HepG2 (cell line): Measurements from ENCODE around the gene CDC6. TPM values are rescaled to one million over a fixed set of nuclear protein-coding genes. Genes with fewer than 3 reads are reported as not detected.

Experiments used
- ARID2 ChIP-seq: sonication (generic); formaldehyde crosslinking; IDR thresholded peaks from 2 replicates; pipeline ENCODE4 v1.8.1; 2022; ENCODE audit warnings: mild to moderate bottlenecking, missing genetic modification reagents, borderline replicate concordance
- DNMT1 ChIP-seq: sonication (generic); formaldehyde crosslinking; IDR thresholded peaks from 2 replicates; pipeline ENCODE4 v1.5.1; 2020; ENCODE audit warnings: mild to moderate bottlenecking, missing genetic modification reagents
- HNF4G ChIP-seq, 2 experiments: sonication (generic) in 1 of 2; formaldehyde crosslinking in 1 of 2; IDR thresholded peaks; 2 replicates each; pipeline versions ENCODE4 v1.4.0 to v1.6.1; 2011 to 2020; ENCODE audit warnings: borderline replicate concordance in 2 of 2, low read depth in 2 of 2, mild to moderate bottlenecking in 2 of 2, low read length in 1 of 2, missing genetic modification reagents in 1 of 2, moderate library complexity in 1 of 2
- KLF9 ChIP-seq: IDR thresholded peaks from 2 replicates; pipeline ENCODE4 v1.6.1; 2016; ENCODE audit warnings: low read depth
- MLLT10 ChIP-seq: sonication (generic); formaldehyde crosslinking; IDR thresholded peaks from 2 replicates; pipeline ENCODE4 v1.4.0; 2020; ENCODE audit warnings: missing genetic modification reagents
- ZNF451 ChIP-seq: sonication (generic); formaldehyde crosslinking; IDR thresholded peaks from 2 replicates; pipeline ENCODE4 v1.5.0; 2020; ENCODE audit warnings: mild to moderate bottlenecking, missing genetic modification reagents
- ZNF530 ChIP-seq: sonication (generic); formaldehyde crosslinking; IDR thresholded peaks from 2 replicates; pipeline ENCODE4 v1.5.0; 2020; ENCODE audit warnings: low read depth, mild to moderate bottlenecking, missing genetic modification reagents
- ZNF577 ChIP-seq: sonication (generic); formaldehyde crosslinking; IDR thresholded peaks from 2 replicates; pipeline ENCODE4 v1.4.0; 2020; ENCODE audit warnings: mild to moderate bottlenecking, low read depth, missing genetic modification reagents, borderline replicate concordance
- ZNF589 ChIP-seq: sonication (generic); formaldehyde crosslinking; conservative IDR thresholded peaks from 2 replicates; pipeline ENCODE4 v1.8.0; 2022; ENCODE audit warnings: mild to moderate bottlenecking, moderate library complexity, missing genetic modification reagents
- polyA plus RNA-seq, 8 experiments: library from polyadenylated mRNA; depleted of rRNA in 3 of 8; stranded (reverse) in 7 of 8; unstranded in 1 of 8; fragments of >200 nt; fragmentation: Illumina TruSeq in 4 of 8; extraction: Trizol in 4 of 8; gene quantifications; 2 replicates each; pipeline versions ENCODE4 v1.2.1 to v1.2.3, GENCODE V29; 2011 to 2016; ENCODE audit warnings: low read depth in 4 of 8, missing spikeins in 1 of 8, mixed read lengths in 1 of 8; ENCODE audit not compliant: insufficient read depth in 1 of 8
- total RNA-seq, 5 experiments: library from RNA; depleted of rRNA; stranded (reverse); fragments of >200 nt; fragmentation: Illumina TruSeq; extraction: Trizol; gene quantifications; 2 replicates each; pipeline ENCODE4 v1.2.3, GENCODE V29; 2016; ENCODE audit warnings: low read depth in 1 of 5
- TF ChIP-seq, protein P1 (sequence below): sonication (generic); formaldehyde crosslinking; IDR thresholded peaks from 2 replicates; pipeline ENCODE4 v1.4.0; 2020; ENCODE audit warnings: missing genetic modification reagents
- TF ChIP-seq, protein P2 (sequence below): sonication (generic); formaldehyde crosslinking; IDR thresholded peaks from 2 replicates; pipeline ENCODE4 v1.8.1; 2023; ENCODE audit warnings: missing genetic modification reagents, inconsistent platforms, borderline replicate concordance
- TF ChIP-seq, protein P3 (sequence below): sonication (generic); formaldehyde crosslinking; IDR thresholded peaks from 2 replicates; pipeline ENCODE4 v1.4.0; 2020; ENCODE audit warnings: missing genetic modification reagents, borderline replicate concordance
- TF ChIP-seq, protein P4 (sequence below): sonication (generic); formaldehyde crosslinking; IDR thresholded peaks from 2 replicates; pipeline ENCODE4 v1.4.0; 2020; ENCODE audit warnings: missing genetic modification reagents

CDC6 gene
- total and polyA plus RNA-seq, 2 of the 13 experiments (the other 11 are each of a cell fraction or from before 2014, with no cell fraction given) = 17.4 to 114 TPM

DNA sequence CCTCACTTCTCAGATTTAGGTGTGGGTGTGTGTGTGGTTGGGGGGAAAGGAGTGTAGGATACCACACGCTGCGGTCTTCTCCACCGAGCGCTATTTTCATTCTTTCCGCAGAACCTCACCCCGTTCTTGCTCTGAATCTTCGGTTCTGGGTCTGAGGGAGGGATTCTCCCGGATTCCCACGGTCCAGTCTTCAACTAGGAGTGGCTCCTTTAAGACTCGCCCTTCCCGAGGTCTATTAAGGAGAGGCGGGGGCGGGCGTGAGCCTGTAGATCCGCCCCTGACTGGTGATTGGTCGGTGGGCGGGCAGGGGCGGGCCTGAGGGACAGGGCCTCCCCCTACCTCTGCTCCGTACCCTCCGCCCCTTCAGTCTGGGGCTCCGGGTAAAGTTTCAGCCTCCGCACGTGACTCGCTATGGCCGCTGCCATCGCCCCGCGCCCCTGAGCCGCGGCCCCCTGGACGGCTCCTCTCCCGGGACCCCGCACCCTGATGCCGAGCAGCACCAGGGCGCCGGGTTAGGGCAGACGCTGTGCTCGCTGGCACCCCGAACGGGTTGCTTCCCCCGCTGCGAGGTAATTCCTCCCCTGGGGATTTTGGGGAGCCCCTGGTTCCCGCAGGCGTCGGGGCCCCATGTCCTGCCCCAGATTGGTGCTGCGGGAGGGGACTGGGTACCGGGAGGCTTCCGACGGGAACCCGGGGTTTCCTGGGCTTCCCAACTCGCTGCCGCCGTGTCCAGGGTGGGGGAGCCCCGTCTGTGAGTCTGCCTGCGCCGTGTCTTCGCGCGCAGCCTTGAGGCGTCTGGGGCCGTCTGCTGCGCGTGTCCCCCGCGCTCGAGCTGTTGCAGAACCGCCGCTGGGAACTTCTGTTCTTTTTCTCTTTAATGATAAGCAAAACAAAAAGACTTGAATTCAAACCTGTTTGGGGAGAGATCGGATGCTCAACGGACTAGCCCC lies 30.5 kb downstream of the CDC6 start (continued):
- TF ChIP-seq, protein P1, sequence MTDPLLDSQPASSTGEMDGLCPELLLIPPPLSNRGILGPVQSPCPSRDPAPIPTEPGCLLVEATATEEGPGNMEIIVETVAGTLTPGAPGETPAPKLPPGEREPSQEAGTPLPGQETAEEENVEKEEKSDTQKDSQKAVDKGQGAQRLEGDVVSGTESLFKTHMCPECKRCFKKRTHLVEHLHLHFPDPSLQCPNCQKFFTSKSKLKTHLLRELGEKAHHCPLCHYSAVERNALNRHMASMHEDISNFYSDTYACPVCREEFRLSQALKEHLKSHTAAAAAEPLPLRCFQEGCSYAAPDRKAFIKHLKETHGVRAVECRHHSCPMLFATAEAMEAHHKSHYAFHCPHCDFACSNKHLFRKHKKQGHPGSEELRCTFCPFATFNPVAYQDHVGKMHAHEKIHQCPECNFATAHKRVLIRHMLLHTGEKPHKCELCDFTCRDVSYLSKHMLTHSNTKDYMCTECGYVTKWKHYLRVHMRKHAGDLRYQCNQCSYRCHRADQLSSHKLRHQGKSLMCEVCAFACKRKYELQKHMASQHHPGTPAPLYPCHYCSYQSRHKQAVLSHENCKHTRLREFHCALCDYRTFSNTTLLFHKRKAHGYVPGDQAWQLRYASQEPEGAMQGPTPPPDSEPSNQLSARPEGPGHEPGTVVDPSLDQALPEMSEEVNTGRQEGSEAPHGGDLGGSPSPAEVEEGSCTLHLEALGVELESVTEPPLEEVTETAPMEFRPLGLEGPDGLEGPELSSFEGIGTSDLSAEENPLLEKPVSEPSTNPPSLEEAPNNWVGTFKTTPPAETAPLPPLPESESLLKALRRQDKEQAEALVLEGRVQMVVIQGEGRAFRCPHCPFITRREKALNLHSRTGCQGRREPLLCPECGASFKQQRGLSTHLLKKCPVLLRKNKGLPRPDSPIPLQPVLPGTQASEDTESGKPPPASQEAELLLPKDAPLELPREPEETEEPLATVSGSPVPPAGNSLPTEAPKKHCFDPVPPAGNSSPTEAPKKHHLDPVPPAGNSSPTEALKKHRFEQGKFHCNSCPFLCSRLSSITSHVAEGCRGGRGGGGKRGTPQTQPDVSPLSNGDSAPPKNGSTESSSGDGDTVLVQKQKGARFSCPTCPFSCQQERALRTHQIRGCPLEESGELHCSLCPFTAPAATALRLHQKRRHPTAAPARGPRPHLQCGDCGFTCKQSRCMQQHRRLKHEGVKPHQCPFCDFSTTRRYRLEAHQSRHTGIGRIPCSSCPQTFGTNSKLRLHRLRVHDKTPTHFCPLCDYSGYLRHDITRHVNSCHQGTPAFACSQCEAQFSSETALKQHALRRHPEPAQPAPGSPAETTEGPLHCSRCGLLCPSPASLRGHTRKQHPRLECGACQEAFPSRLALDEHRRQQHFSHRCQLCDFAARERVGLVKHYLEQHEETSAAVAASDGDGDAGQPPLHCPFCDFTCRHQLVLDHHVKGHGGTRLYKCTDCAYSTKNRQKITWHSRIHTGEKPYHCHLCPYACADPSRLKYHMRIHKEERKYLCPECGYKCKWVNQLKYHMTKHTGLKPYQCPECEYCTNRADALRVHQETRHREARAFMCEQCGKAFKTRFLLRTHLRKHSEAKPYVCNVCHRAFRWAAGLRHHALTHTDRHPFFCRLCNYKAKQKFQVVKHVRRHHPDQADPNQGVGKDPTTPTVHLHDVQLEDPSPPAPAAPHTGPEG (CRISPR knock-in tag) = no peak
- TF ChIP-seq MLLT10 (CRISPR knock-in tag) = no peak
- TF ChIP-seq, protein P2, sequence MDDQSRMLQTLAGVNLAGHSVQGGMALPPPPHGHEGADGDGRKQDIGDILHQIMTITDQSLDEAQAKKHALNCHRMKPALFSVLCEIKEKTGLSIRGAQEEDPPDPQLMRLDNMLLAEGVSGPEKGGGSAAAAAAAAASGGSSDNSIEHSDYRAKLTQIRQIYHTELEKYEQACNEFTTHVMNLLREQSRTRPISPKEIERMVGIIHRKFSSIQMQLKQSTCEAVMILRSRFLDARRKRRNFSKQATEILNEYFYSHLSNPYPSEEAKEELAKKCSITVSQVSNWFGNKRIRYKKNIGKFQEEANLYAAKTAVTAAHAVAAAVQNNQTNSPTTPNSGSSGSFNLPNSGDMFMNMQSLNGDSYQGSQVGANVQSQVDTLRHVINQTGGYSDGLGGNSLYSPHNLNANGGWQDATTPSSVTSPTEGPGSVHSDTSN (CRISPR knock-in tag) = no peak
- TF ChIP-seq ARID2 (CRISPR knock-in tag) = no peak
- TF ChIP-seq ZNF530 = no peak
- TF ChIP-seq, protein P3, sequence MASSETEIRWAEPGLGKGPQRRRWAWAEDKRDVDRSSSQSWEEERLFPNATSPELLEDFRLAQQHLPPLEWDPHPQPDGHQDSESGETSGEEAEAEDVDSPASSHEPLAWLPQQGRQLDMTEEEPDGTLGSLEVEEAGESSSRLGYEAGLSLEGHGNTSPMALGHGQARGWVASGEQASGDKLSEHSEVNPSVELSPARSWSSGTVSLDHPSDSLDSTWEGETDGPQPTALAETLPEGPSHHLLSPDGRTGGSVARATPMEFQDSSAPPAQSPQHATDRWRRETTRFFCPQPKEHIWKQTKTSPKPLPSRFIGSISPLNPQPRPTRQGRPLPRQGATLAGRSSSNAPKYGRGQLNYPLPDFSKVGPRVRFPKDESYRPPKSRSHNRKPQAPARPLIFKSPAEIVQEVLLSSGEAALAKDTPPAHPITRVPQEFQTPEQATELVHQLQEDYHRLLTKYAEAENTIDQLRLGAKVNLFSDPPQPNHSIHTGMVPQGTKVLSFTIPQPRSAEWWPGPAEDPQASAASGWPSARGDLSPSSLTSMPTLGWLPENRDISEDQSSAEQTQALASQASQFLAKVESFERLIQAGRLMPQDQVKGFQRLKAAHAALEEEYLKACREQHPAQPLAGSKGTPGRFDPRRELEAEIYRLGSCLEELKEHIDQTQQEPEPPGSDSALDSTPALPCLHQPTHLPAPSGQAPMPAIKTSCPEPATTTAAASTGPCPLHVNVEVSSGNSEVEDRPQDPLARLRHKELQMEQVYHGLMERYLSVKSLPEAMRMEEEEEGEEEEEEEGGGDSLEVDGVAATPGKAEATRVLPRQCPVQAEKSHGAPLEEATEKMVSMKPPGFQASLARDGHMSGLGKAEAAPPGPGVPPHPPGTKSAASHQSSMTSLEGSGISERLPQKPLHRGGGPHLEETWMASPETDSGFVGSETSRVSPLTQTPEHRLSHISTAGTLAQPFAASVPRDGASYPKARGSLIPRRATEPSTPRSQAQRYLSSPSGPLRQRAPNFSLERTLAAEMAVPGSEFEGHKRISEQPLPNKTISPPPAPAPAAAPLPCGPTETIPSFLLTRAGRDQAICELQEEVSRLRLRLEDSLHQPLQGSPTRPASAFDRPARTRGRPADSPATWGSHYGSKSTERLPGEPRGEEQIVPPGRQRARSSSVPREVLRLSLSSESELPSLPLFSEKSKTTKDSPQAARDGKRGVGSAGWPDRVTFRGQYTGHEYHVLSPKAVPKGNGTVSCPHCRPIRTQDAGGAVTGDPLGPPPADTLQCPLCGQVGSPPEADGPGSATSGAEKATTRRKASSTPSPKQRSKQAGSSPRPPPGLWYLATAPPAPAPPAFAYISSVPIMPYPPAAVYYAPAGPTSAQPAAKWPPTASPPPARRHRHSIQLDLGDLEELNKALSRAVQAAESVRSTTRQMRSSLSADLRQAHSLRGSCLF (CRISPR knock-in tag) = no peak; the same call in 1 of the 2 replicates
- TF ChIP-seq KLF9 (CRISPR knock-in tag) = no peak
- 0 out of 2 replicates have a peak, but pooled peaks have one; percentile 62 for TF ChIP-seq ZNF589 (CRISPR knock-in tag)
- TF ChIP-seq, protein P4, sequence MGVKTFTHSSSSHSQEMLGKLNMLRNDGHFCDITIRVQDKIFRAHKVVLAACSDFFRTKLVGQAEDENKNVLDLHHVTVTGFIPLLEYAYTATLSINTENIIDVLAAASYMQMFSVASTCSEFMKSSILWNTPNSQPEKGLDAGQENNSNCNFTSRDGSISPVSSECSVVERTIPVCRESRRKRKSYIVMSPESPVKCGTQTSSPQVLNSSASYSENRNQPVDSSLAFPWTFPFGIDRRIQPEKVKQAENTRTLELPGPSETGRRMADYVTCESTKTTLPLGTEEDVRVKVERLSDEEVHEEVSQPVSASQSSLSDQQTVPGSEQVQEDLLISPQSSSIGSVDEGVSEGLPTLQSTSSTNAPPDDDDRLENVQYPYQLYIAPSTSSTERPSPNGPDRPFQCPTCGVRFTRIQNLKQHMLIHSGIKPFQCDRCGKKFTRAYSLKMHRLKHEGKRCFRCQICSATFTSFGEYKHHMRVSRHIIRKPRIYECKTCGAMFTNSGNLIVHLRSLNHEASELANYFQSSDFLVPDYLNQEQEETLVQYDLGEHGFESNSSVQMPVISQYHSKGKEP (CRISPR knock-in tag) = no peak
- TF ChIP-seq ZNF451 = 0 out of 2 replicates have a peak, but pooled peaks have one; percentile 35
- no peak for TF ChIP-seq HNF4G (IDR thresholded peaks at IDR 0.05; ENCODE audit: borderline replicate concordance, low read depth, low read length)
- no peak for TF ChIP-seq HNF4G (CRISPR knock-in tag; IDR thresholded peaks at IDR 0.05; ENCODE audit: borderline replicate concordance, low read depth)
- peak; percentile 70; the same call in 1 of the 2 replicates for TF ChIP-seq DNMT1 (CRISPR knock-in tag)
- no peak for TF ChIP-seq ZNF577 (CRISPR knock-in tag)
